PFSK-1 (cell line): Measurements from ENCODE around the gene COL23A1.

Experiments used
- FOXP2 ChIP-seq: optimal IDR thresholded peaks from 2 replicates; pipeline ENCODE3; 2011; ENCODE audit warnings: borderline replicate concordance, control low read depth, inconsistent platforms; ENCODE audit not compliant: insufficient read depth; ENCODE audit errors: extremely low read length, extremely low read depth
- POLR2AphosphoS5 ChIP-seq: IDR thresholded peaks from 2 replicates; pipeline ENCODE4 v1.6.1; 2012; ENCODE audit warnings: low read depth, mild to moderate bottlenecking, control low read depth, low read length, moderate library complexity
- REST ChIP-seq, 2 experiments: IDR thresholded peaks; 2 replicates each; pipeline versions ENCODE4 v1.6.1 to v1.8.0; 2011 to 2012; ENCODE audit warnings: low read depth in 2 of 2, low read length in 2 of 2, control low read depth in 1 of 2, inconsistent platforms in 1 of 2, mild to moderate bottlenecking in 1 of 2, moderate library complexity in 1 of 2; ENCODE audit not compliant: insufficient read depth in 1 of 2
- SIN3A ChIP-seq: IDR thresholded peaks from 2 replicates; pipeline ENCODE4 v1.6.1; 2012; ENCODE audit warnings: mild to moderate bottlenecking, low read length, moderate library complexity, borderline replicate concordance; ENCODE audit not compliant: insufficient read depth
- TAF1 ChIP-seq: IDR thresholded peaks from 2 replicates; pipeline ENCODE4 v1.6.1; 2012; ENCODE audit warnings: low read length, control low read depth, borderline replicate concordance; ENCODE audit not compliant: insufficient read depth

COL23A1 gene

GRCh38 chr5:178313316-178313715, 276.9 kb downstream of the COL23A1 start:
- no peak for TF ChIP-seq TAF1
- no peak for TF ChIP-seq FOXP2
- TF ChIP-seq SIN3A = no peak
- no peak for TF ChIP-seq REST (IDR thresholded peaks at IDR 0.05; ENCODE audit: insufficient read depth in 1 of 2, low read depth in 2 of 2, low read length in 2 of 2)
- TF ChIP-seq POLR2AphosphoS5 = no peak

- TF ChIP-seq SIN3A = no peak
- TF ChIP-seq FOXP2 = no peak
- no peak for TF ChIP-seq TAF1
- TF ChIP-seq REST (IDR thresholded peaks at IDR 0.05; ENCODE audit: insufficient read depth in 1 of 2, low read depth in 2 of 2, low read length in 2 of 2) = no peak
- TF ChIP-seq POLR2AphosphoS5 = no peak
Measured at GRCh38 chr5:178312880-178313282, 277.3 kb downstream of the COL23A1 start.

GRCh38 chr5:178310130-178310865, 279.9 kb downstream of the COL23A1 start:
- TF ChIP-seq FOXP2 (no peak), SIN3A (no peak), REST (IDR thresholded peaks at IDR 0.05; ENCODE audit: insufficient read depth in 1 of 2, low read depth in 2 of 2, low read length in 2 of 2) (no peak), TAF1 (no peak), POLR2AphosphoS5 (no peak)

GRCh38 chr5:178309271-178310013, 280.8 kb downstream of the COL23A1 start:
- TF ChIP-seq SIN3A = no peak
- TF ChIP-seq POLR2AphosphoS5 = no peak
- TF ChIP-seq REST (IDR thresholded peaks at IDR 0.05; ENCODE audit: insufficient read depth in 1 of 2, low read depth in 2 of 2, low read length in 2 of 2) = no peak
- TF ChIP-seq FOXP2 = no peak
- no peak for TF ChIP-seq TAF1
